ENCODE data around the gene LIX1. TPM values are rescaled to one million over a fixed set of nuclear protein-coding genes. Genes with fewer than 3 reads are reported as not detected.
A peak's percentile ranks its signal among the peaks of the same experiment; 100 is the strongest.

LIX1 gene
- total RNA-seq, 1 donor = not detected

DNA sequence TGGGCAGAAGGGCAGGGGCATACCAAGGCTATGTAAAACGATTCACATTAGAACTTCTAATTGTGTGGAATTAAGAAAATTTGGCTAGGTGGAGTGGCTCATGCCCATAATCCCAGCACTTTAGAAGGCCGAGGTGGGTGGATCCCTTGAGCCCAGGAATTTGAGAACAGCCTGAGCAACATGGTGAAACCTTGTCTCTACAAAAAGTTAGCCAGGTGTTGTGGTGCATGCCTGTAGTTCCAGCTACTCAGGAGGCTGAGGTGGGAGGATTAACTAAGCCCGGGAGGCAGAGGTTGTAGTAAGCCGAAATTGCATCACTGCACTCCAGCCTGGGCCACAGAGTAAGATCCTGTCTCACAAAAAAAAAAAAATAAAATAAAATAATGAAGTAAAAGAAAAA lies 65.2 kb downstream of the LIX1 start:
- no peak for DNase-seq (ENCODE audit: low read depth in 2 of 3, low spot score in 2 of 3)

DNA sequence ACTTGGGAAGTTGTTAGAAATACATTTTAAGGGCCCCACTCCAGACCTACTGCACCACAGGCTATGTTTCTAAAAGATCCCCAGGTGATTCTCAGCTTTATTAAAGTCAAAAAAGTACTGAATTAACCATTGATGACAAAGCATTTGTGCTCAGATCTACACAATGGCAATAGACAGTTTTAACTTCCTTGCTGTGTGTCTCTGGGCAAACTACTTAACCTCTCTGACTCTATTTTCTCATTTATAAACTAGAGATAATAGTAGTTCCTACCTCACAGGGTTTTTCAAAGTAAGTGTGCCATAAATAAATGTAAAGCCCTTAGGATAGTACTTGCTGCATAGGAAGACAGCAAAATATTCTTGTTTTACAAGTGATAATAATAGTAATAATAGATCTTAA lies 66.3 kb downstream of the LIX1 start:
- DNase-seq (ENCODE audit: low read depth in 2 of 3, low spot score in 2 of 3) = no peak

DNA sequence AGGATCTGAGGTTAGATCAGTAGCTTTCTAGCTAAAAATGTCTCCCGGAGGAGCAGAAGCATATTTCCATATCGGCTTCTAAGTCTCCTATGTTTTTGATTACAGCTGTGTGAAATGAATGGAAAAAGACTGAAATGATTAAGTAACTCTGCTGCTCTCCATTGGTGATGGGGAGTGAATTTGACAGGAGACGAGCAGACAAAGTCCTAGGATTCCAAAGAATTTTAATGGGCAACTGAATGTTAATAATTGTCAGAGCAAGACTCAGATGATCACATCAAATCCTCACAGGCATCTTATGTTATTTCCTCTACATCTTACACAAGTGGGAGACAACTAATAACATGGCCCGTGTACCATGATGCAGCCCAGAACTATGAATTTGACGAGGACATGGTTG lies 66.8 kb downstream of the LIX1 start:
- DNase-seq (ENCODE audit: low read depth in 2 of 3, low spot score in 2 of 3) = no peak

GRCh38 chr5:97074859-97075489 lies 67.4 kb downstream of the LIX1 start:
- DNase-seq (ENCODE audit: low read depth in 2 of 3, low spot score in 2 of 3) = no peak

GRCh38 chr5:97073420-97073819 lies 69.0 kb downstream of the LIX1 start:
- DNase-seq (ENCODE audit: low read depth in 2 of 3, low spot score in 2 of 3) = no peak

DNA sequence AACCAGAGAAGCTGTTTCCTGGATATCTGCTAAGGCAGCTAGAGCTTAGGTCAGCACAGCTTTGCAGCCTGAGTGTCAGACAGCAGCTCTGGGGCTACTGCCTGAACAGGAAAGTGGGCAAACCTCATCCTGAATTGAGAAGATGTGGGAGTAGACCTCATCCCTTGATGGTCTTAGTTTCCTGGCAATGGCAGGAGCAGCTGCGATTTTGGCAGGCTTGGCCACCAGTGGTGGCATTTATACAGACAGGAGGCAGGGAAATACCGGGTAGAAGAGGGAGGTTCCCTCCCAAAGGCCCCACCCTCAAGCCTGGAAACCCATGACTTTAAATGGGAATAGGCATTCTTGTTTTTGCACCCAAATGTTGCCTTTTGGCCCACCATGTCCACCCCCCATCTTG lies 69.7 kb downstream of the LIX1 start:
- no peak for DNase-seq (ENCODE audit: low read depth in 2 of 3, low spot score in 2 of 3)

GRCh38 chr5:97071993-97072392 lies 70.4 kb downstream of the LIX1 start:
- no peak for DNase-seq (ENCODE audit: low read depth in 2 of 3, low spot score in 2 of 3)

DNA sequence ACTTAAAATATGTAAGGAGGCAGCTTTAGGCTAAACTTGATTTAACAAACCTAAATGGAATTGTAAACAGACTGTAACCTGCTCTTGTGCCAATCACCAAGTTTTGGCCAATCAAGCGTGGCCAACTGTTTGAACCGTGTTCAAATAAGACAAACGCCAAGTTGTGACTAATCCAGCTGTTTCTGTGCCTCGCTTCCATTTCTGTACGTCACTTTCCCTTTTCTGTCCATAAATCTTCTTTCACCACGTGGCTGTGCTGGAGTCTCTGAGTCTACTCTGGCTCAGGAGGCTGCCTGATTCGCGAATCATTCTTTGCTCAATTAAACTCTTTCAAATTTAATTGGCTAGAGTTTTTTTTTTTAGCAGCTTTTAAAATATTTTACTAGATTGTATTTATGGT lies 71.3 kb downstream of the LIX1 start:
- DNase-seq (ENCODE audit: low read depth in 2 of 3, low spot score in 2 of 3) = peak in 2 of 3 donors; percentile 20 to 33

GRCh38 chr5:97070234-97070633 lies 72.2 kb downstream of the LIX1 start:
- DNase-seq (ENCODE audit: low read depth in 2 of 3, low spot score in 2 of 3) = no peak

- no peak for DNase-seq (ENCODE audit: low read depth in 2 of 3, low spot score in 2 of 3)
These were observed 75.0 kb downstream of the LIX1 start for GRCh38 chr5:97067296-97067850.

GRCh38 chr5:97065475-97065874 lies 76.9 kb downstream of the LIX1 start:
- no peak for DNase-seq (ENCODE audit: low read depth in 2 of 3, low spot score in 2 of 3)

DNA sequence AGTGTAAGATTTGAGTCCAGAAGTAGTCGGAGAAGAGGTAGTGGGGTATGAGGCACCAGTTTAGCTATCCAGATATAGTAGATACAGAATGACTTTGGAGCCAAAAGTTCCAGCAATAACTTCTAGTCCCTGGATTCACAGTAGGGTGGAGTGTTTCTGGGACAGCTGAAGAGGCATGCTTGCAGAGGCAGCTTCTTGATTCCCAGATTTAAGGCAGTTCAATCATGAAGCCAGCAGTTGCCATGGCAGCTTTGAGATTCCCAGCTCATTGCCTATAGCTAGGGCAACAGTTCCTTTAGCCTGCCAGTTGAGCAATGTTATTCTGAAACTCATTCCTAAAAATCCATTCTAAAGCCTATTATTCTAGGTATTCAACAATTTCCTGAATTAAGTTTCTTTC lies 79.2 kb downstream of the LIX1 start:
- DNase-seq (ENCODE audit: low read depth in 2 of 3, low spot score in 2 of 3) = no peak

DNA sequence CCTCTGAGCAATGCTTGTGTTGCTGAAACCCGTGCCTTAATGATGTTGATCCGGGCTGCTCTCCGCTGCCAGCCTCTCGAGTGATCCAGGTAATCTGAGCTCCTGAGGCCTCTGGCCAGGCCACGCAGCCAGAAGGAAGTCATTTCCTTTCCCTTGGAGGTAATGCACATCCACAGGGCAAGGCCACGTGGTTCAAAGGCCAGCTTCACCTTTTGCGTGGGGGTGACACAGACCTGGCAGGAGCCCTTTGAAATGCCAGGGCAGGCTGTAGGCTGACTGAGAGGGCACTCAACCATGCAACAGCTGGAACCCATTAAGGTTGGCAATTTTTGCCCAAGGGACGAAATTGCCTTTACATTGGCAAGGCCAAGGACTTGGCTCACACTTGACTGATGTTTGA lies 80.4 kb downstream of the LIX1 start:
- no peak for DNase-seq (ENCODE audit: low read depth in 2 of 3, low spot score in 2 of 3)

DNA sequence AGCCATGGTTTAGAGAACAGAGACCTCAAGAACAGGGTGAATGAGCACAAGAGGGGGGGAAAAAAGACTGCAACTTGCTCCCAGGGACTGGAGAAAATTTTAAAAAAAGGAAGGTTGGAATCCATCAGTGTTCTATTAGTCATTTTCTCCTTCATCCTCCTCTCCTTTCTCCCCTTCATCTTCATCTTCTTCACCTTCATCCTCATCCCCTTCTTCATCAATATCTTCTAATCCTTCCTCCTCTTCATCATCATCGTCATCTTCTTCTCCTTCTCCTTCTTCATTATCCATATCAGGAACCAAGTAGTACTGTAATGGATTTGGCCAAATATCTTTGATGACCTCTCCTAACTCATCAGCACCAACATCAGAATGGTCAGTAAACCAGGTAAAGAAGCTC lies 86.1 kb downstream of the LIX1 start:
- no peak for DNase-seq (ENCODE audit: low read depth in 2 of 3, low spot score in 2 of 3)

- DNase-seq (ENCODE audit: low read depth in 2 of 3, low spot score in 2 of 3) = no peak
These were observed 93.2 kb downstream of the LIX1 start for GRCh38 chr5:97049175-97049574.

DNA sequence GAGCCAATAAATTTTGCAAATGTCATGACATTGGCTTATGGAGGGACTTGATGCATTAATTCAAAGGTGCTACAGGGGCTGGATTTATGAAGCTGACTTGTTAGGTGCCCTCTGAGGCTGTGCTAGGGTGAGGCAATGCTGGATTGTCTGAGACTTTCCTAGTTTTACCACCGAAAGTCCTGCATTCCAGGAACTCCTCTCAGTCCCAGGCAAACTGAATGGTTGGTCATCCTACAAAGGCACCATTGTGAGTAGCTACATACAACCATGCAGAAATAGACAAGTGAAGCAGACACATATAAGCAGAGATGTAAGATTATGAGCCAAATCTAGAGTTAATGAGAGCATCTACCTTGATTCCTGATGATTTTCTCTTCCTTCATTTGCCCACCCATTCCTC lies 95.3 kb downstream of the LIX1 start:
- DNase-seq (ENCODE audit: low read depth in 2 of 3, low spot score in 2 of 3) = no peak

DNA sequence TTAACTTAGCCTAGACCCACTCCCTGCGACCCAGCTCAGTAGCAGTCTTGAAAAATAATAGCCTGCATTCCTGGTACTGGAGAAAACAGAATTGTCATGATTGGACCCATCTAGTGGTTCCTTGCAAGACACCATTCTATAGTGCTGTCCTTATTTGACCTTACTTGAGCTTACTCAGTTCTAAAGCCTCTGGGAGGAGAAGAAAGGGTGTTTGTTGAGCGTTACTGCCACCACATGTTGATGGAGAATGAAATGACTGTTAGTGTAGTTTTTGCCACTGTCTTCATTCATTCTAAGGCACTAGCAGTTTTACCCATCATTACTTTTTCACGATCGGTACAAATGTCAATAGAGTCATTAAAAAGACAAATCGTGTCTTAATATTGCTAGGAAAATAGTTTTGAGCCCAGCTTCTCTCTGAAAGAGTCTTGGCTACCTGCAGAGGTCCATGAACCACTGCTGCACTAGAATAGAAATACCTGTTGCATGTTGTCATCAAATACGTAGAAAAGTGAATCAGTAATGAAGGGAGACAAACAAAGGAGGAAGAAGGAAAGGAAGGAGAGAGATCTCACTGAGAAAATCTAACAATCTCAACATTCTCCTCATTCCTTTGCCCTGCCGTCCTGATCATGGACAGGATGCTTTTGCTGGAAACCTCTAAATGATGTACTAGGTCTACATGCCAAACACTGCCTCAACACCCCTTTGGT lies 96.0 kb downstream of the LIX1 start:
- peak in 2 of 3 donors; percentile 6 to 30 for DNase-seq (ENCODE audit: low read depth in 2 of 3, low spot score in 2 of 3)

DNA sequence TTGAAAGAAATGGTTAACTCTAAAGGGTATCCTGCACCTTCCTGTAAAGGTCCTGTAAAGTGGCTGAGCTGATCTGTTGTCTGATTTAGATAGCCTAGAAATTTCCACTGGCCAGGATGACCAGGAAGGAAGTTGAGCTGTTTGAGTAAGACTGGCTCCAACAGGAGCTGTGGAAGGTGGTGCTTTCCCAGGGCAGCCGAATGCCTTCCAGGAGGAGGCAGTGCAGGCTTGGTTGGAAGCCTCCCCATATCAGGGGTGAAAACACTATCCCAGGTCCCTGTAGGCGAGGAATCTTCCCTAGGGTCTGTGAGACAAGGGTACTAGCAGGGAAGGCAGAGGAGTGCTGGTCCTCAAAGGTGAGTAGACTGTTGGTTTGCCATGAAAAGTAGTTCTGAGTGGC lies 98.4 kb downstream of the LIX1 start:
- DNase-seq (ENCODE audit: low read depth in 2 of 3, low spot score in 2 of 3) = no peak

DNA sequence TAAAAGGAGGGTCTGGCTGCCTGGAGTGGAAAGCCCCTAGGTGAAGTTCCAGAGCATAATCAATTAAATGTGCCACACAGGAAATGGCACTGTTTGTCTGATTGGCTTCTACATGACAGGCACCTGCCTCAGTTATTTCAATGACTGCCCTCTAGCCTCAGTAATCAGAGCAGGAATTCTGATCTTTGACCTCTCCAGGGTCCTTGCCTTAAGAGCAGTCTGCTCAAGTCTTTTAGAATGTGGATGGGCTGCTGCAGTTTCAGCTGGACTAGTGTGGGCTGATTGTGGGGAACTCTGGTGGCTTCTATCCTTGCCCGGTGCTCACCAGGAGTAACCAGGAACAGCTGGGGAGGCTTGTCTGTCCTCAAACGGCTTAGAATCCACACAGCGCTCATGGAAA lies 98.9 kb downstream of the LIX1 start:
- no peak for DNase-seq (ENCODE audit: low read depth in 2 of 3, low spot score in 2 of 3)

- no peak for DNase-seq (ENCODE audit: low read depth in 2 of 3, low spot score in 2 of 3)
These were observed 99.4 kb downstream of the LIX1 start for GRCh38 chr5:97042996-97043395.

All from hematopoietic multipotent progenitor cell (in vitro differentiated cells).